HG02610 (cell line): ENCODE results near the gene ERV3-1.
"Not testable (repeated sequence)": the region's sequence is repeated elsewhere in the genome, so short reads cannot be mapped to it uniquely, and the experiment has no call there.

Experiments
- ATAC-seq: cut with Tn5 transposase; IDR thresholded peaks from one replicate; pipeline ENCODE4 v1.9.1; 2021; ENCODE audit warnings: mild to moderate bottlenecking, moderate library complexity; ENCODE audit not compliant: unreplicated experiment

Gene ERV3-1

GRCh38 chr7:65002972-65003585 is 3.4 kb downstream of the ERV3-1 start:
- ATAC-seq: no peak

- no peak for ATAC-seq
Measured at GRCh38 chr7:65001291-65001814, 5.1 kb downstream of the ERV3-1 start.

DNA sequence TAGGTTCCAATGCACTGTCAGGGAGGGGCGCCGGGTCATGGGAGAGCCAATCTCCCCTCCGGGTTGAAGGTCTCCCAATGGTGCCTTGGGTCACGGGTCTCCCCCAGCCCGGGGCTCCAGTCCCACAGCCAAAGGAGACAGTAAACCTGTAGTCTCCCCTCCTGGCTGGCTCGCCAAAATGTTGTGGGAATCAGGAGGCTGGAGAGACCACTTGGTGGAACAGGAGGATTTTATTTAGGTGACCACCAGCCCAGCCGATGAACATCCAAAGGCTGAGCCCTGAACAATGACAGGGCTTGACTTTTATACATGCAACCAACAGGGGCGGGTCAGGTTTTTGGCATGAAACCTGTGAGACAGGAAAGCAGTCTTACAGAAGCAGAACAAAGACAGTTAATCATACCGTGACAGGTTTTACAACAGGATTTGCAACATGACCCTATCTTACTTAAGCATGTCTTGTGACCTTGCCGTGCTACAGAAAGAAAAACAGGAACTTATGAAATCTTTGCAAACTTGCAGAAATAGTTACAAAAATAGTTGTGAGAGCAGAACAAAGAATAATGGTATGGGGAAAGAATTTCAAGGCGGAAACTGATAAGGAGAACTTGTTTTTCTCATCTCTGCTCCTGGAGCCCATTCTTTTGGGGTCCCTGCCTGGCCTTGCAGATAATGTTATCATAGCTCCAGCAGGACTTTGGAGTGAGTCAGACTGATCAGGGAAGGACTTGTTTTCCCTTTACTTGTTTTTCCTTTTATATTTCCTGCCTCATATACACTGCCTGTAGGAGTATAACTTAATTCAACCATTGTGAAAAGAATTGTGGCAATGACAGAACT is 7.1 kb downstream of the ERV3-1 start:
- no peak for ATAC-seq

DNA sequence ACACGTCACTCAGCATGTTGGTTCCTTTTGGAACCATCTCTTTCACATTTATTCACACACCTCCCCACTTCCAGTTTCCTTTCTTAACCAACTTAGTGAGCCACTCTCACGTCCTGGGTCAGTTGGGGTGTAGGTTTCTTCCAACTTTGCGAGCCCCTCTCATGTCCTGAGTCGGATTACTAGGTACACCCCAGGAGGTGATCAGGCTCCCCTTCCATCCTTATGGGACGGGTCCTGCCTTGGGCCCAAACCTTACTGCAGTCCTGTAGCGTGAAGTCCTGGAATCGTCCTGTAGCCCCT is 7.7 kb downstream of the ERV3-1 start:
- ATAC-seq: no peak

- no peak for ATAC-seq
Measured at GRCh38 chr7:64997927-64998391, 8.5 kb downstream of the ERV3-1 start.

DNA sequence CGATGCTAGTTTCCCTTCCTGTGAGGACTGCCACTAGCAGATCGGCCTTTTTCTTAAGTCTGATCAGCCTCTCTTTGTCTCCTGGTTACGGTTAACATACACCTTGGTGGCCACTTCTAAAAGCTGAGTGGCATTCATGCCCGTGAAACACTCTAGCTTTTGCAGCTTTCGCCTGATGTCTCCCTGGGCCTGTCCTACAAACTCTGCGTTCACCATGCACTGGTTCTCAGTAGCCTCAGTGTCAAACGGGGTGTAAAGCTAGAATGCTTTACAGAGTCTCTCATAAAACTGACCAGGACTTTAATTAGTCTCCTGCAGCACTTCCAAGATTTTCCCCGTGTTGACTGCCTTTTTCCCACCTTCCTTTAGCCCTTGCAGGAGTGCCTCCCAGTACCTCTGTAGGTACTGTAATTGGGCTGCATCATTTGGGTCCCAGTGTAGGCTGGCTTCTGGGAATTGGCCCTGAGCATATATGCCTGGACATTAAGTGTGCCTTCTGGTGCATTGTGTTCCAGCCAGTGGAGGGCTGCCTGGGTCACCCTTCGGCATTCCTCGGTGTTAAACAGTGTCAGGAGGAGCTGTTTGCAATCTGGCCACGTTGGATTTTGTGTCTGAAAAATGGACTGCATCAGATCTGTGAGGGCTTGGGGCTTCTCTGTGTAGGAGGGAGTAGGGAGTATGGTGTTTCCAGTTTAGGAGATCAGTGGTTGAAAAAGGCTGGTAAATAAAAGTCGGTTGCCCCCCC is 9.2 kb downstream of the ERV3-1 start:
- ATAC-seq: no peak

GRCh38 chr7:64996305-64996704 is 10.2 kb downstream of the ERV3-1 start:
- no peak for ATAC-seq

DNA sequence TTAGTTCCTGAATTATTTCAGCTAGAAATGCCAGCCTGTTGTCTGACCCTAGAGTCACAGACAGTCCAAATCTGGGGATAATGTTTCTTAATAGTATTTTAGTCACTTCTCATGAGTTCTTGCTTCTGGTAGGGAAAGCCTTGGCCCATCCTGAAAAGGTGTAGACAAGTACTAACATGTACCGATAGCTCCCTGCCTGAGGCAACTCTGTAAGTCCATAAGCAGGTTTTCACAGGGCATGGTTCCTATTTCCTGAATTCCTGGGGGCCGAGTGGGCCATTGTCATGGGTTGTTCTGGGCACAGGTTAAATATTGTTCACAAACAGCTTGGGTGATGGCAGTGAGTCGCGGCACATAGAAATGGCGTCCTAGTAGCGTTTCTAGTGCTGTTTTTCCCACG is 12.6 kb downstream of the ERV3-1 start:
- no peak for ATAC-seq

- no peak for ATAC-seq
Measured at GRCh38 chr7:64992971-64993370, 13.5 kb downstream of the ERV3-1 start.

- no peak for ATAC-seq
Measured at GRCh38 chr7:64990936-64991335, 15.6 kb downstream of the ERV3-1 start, which contains the start of gene ZNF117. Gene ZNF117 (minus strand): TSS chr7:64991036.

GRCh38 chr7:64990216-64990615 is 16.3 kb downstream of the ERV3-1 start:
- ATAC-seq: no peak

DNA sequence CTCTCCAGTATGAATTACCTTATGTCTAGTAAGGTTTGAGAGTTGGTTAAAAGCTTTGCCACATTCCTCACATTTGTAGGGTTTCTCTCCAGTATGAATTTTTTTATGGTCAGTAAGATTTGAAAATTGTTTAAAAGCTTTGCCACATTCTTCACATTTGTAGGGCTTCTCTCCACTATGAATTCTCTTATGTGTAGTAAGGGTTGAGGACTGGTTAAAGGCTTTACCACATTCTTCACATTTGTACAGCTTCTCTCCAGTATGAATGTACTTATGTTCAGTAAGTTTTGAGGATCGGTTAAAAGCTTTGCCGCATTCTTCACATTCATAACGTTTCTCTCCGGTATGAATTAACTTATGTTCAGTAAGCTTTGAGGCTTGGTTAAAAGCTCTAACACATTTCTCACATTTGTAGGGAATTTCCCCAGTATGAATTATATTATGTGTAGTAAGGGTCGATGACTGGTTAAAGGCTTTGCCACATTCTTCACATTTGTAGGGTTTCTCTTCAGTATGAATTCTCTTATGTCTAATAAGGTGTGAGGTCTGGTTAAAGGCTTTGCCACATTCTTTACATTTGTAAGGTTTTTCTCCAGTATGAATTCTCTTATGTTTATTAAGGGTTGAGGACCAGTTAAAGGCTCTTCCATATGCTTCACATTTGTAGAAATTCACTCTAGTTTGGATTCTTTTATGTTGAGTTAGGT is 27.8 kb downstream of the ERV3-1 start:
- no peak for ATAC-seq

DNA sequence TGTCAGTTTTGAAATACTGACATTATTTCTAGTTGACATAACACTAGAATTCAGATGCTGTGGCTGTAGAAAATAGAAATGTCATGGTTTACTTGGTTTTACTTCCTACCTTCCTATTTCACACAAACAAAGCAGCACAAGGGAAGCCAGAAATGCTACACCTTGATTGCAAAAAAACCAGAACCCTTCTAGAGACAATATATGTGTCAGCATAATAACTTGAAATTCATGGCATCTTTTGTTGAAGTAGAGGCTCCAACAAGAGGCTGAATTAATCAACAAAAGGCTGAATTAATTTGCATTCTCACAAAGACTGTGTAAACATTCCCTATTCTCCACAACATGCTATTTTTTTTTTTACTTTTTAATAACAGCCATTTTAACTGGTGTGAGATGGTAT is 40.9 kb downstream of the ERV3-1 start:
- no peak for ATAC-seq

DNA sequence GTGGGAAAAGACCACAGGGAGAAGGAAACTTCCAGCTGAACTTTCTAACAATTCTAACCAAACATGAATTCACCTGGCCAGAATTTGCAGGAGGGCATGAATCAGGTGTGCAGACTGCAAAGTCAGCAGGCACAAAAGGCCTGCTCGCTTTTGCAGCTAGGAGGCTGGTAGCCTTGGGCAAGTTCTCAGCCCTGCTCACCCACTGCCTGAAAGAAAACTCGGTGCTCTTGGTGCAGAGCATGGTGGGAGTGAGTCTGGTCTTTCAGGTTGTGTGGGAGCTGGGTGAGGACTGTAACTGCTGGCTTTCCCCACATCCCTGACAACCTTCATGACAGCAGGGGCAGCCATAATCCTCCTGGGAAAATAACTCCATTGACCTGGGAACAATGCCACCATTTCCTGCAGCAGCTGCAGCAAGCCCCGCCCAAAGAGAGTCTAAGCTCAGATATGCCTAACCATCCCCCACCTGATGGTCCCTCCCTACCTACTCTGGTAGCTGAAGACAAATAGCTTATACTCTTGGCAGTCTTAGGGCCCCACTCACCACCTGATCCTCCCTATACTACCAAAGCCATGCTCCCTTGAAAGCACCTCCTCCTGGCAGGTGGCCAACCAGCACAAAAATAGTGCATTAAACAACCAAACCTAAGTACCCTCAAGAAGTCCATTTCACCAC is 47.3 kb downstream of the ERV3-1 start:
- ATAC-seq: no peak

GRCh38 chr7:64951250-64951848 is 55.1 kb downstream of the ERV3-1 start:
- peak; percentile 66 for ATAC-seq

DNA sequence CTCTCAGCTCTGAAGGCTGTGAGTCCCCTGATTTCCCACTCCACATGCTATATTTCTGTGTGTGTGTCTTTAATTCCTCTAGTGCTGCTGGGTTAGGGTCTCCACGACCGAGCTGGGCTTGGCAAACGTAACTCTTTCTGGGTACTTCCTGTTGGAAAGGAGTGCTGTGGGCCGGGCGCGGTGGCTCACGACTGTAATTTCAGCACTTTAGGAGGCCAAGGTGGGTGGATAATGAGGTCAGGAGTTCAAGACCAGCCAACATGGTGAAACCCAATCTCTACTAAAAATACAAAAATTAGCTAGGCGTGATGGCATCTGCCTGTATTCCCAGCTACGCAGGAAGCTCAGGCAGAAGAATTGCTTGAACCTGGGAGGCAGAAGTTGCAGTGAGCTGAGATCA is 55.8 kb downstream of the ERV3-1 start:
- ATAC-seq: not testable (repeated sequence)

DNA sequence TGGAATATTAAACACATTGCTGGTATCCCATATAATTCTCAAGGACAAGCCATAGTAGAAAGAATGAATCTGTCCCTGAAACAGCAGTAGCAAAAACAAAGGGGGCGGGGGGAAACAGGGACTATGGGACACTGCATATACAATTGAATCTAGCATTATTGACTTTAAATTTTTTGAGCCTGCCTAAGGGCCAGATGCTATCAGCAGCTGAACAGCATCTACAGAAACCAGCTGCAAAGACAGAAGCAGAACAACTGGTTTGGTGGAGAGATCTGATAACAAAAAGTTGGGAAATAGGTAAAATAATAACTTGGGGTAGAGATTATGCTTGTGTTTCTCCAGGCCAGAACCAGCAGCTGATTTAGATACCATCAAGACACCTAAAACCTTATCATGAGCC is 57.7 kb downstream of the ERV3-1 start:
- ATAC-seq: not testable (repeated sequence)

GRCh38 chr7:64947252-64948000 is 59.1 kb downstream of the ERV3-1 start:
- no peak for ATAC-seq

DNA sequence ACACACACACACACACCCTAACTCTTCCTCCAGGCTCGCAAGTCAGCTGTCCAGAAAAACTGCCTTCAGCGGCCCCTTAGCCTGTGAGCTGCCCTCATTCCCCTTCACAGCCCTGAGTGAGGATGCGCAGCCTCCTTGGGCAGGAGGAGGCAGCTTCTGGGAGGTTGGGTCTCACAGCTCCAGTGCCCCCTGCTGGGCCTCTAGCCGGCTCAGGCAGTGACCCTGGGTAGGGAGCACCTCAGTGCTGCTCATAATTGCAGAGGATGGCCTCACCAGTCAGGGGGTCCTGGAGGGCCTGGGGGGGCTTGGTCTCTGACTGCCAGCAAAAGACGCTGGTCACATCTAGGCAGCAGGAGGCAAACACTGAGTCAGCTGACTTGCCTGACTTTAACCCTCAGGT is 59.7 kb downstream of the ERV3-1 start:
- no peak for ATAC-seq
